SK-N-SH treated with all-trans-retinoic acid at 6 μM for 48 hours (cell line): ENCODE measurements around the gene VPS54.

Source experiments
- ATAC-seq: fragments of 200-7000 bp; cut with Tn5 transposase; 3 replicates; pipeline ENCODE4 v1.9.1; 2020; ENCODE audit warnings: mild to moderate bottlenecking, moderate library complexity
- BACH2 ChIP-seq: fragments of 250-450 bp; sonication (Bioruptor Pico); IDR thresholded peaks from 2 replicates; pipeline ENCODE4 v1.9.0; 2021; ENCODE audit warnings: mild to moderate bottlenecking, borderline replicate concordance
- CREB5 ChIP-seq: fragments of 250-450 bp; sonication (Bioruptor Pico); IDR thresholded peaks from 2 replicates; pipeline ENCODE4 v1.5.1; 2020; ENCODE audit warnings: low read depth, mild to moderate bottlenecking, moderate library complexity
- CSDC2 ChIP-seq: fragments of 250-450 bp; sonication (Bioruptor Pico); IDR thresholded peaks from 2 replicates; pipeline ENCODE4 v1.5.0; 2020; ENCODE audit warnings: mild to moderate bottlenecking, moderate library complexity
- CSRNP3 ChIP-seq: fragments of 250-450 bp; sonication (Bioruptor Pico); IDR thresholded peaks from 2 replicates; pipeline ENCODE4 v1.5.1; 2021; ENCODE audit warnings: mild to moderate bottlenecking, moderate library complexity
- ESRRG ChIP-seq: fragments of 250-450 bp; sonication (Bioruptor Pico); IDR thresholded peaks from 2 replicates; pipeline ENCODE4 v1.6.1; 2021; ENCODE audit warnings: mild to moderate bottlenecking
- GLIS3 ChIP-seq: fragments of 250-450 bp; sonication (Bioruptor Pico); IDR thresholded peaks from 2 replicates; pipeline ENCODE4 v1.5.0; 2020; ENCODE audit warnings: mild to moderate bottlenecking, moderate library complexity
- ISL1 ChIP-seq: fragments of 250-450 bp; sonication (Bioruptor Pico); IDR thresholded peaks from 2 replicates; pipeline ENCODE4 v2.1.2; 2022; ENCODE audit warnings: mild to moderate bottlenecking, moderate library complexity
- OSR1 ChIP-seq: fragments of 250-450 bp; sonication (Bioruptor Pico); IDR thresholded peaks from 2 replicates; pipeline ENCODE4 v1.8.0; 2022; ENCODE audit warnings: moderate library complexity, mild to moderate bottlenecking, inconsistent platforms
- PATZ1 ChIP-seq: fragments of 250-450 bp; sonication (Bioruptor Pico); IDR thresholded peaks from 2 replicates; pipeline ENCODE4 v1.8.0; 2020; ENCODE audit warnings: mild to moderate bottlenecking, moderate library complexity, borderline replicate concordance
- POU6F1 ChIP-seq: fragments of 250-450 bp; sonication (Bioruptor Pico); IDR thresholded peaks from 2 replicates; pipeline ENCODE4 v1.8.0; 2021; ENCODE audit warnings: low read depth, mild to moderate bottlenecking, moderate library complexity, borderline replicate concordance
- PPARA ChIP-seq: fragments of 250-450 bp; sonication (Bioruptor Pico); IDR thresholded peaks from 2 replicates; pipeline ENCODE4 v1.5.0; 2020; ENCODE audit warnings: mild to moderate bottlenecking, borderline replicate concordance
- TOX ChIP-seq: fragments of 250-450 bp; sonication (Bioruptor Pico); IDR thresholded peaks from 2 replicates; pipeline ENCODE4 v1.8.0; 2021; ENCODE audit warnings: mild to moderate bottlenecking, moderate library complexity, borderline replicate concordance
- ZFP3 ChIP-seq: fragments of 250-450 bp; sonication (Bioruptor Pico); IDR thresholded peaks from 2 replicates; pipeline ENCODE4 v1.5.0; 2020; ENCODE audit warnings: mild to moderate bottlenecking, moderate library complexity
- ZNF565 ChIP-seq: fragments of 450-650 bp; formaldehyde crosslinking; conservative IDR thresholded peaks from 2 replicates; pipeline ENCODE4 v1.5.0; 2020; ENCODE audit warnings: low read depth, mild to moderate bottlenecking, moderate library complexity
- ZNF70 ChIP-seq: fragments of 450-650 bp; formaldehyde crosslinking; IDR thresholded peaks from 2 replicates; pipeline ENCODE4 v1.5.0; 2020; ENCODE audit warnings: mild to moderate bottlenecking, moderate library complexity

Gene VPS54

GRCh38 chr2:63855418-63856302, 163.6 kb downstream of the VPS54 start:
- TF ChIP-seq PATZ1 (no peak), CREB5 (no peak), ZNF70 (no peak), OSR1 (no peak), BACH2 (CRISPR knock-in tag) (no peak)
- no peak for ATAC-seq

- TF ChIP-seq ESRRG (CRISPR knock-in tag) (no peak), GLIS3 (CRISPR knock-in tag) (no peak), POU6F1 (CRISPR knock-in tag) (no peak), BACH2 (CRISPR knock-in tag) (no peak), ZNF565 (CRISPR knock-in tag) (no peak), ISL1 (no peak), PPARA (CRISPR knock-in tag) (no peak), ZFP3 (no peak), OSR1 (no peak), CSDC2 (CRISPR knock-in tag) (no peak), CSRNP3 (no peak), TOX (CRISPR knock-in tag) (no peak)
- ATAC-seq = no peak
Measured at GRCh38 chr2:63853527-63854310, 165.5 kb downstream of the VPS54 start.

- TF ChIP-seq ZNF70 (no peak), BACH2 (CRISPR knock-in tag) (no peak), ESRRG (CRISPR knock-in tag) (no peak), TOX (CRISPR knock-in tag) (no peak)
Measured at GRCh38 chr2:63851691-63852311, 167.4 kb downstream of the VPS54 start.

GRCh38 chr2:63850649-63851048, 168.6 kb downstream of the VPS54 start:
- ATAC-seq = no peak
- TF ChIP-seq PPARA (CRISPR knock-in tag) (no peak), POU6F1 (CRISPR knock-in tag) (no peak), PATZ1 (no peak)

More at GRCh38 chr2:63851691-63852311, 167.4 kb downstream of the VPS54 start:
- no peak for ATAC-seq
